Fibroblast of pulmonary artery (primary cell): ENCODE results near the gene DNAJA2.

Experiments
- DNase-seq: peaks from one replicate; pipeline ENCODE4 v3.0.0-alpha.2; 2010; ENCODE audit warnings: low read depth
- H3K4me3 ChIP-seq: replicated peaks from 2 replicates; pipeline ENCODE4 v1.5.1; 2011; ENCODE audit warnings: low read depth, mild to moderate bottlenecking, control low read depth, low read length, moderate library complexity
- CTCF ChIP-seq: IDR thresholded peaks from 2 replicates; pipeline ENCODE4 v1.5.1; 2011; ENCODE audit warnings: mild to moderate bottlenecking, control low read depth, low read length, inconsistent platforms; ENCODE audit errors: missing control alignments

Gene DNAJA2

DNA sequence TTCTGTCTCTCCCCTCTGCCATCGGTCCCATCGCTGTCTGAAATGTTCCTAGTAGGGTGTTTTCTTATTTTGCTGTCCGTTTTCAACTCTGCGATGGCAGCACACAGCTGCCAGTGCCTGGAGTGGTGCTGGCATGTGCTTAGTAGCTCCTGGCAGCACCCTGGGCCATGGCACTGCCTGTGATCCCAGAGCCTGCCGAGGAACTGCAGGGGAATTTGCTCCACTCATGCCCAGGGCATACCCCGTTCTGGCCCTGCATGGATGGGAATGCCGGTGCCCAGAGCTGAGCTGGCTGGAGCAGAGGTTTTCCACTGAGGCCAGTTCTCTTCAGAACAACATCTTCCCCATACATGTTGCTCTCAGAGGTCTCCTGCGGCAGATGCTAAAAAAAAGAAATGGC lies 46.2 kb downstream of the DNAJA2 start:
- DNase-seq, result no peak
- no peak for TF ChIP-seq CTCF
- H3K4me3 ChIP-seq, result no peak overlapping the region

DNA sequence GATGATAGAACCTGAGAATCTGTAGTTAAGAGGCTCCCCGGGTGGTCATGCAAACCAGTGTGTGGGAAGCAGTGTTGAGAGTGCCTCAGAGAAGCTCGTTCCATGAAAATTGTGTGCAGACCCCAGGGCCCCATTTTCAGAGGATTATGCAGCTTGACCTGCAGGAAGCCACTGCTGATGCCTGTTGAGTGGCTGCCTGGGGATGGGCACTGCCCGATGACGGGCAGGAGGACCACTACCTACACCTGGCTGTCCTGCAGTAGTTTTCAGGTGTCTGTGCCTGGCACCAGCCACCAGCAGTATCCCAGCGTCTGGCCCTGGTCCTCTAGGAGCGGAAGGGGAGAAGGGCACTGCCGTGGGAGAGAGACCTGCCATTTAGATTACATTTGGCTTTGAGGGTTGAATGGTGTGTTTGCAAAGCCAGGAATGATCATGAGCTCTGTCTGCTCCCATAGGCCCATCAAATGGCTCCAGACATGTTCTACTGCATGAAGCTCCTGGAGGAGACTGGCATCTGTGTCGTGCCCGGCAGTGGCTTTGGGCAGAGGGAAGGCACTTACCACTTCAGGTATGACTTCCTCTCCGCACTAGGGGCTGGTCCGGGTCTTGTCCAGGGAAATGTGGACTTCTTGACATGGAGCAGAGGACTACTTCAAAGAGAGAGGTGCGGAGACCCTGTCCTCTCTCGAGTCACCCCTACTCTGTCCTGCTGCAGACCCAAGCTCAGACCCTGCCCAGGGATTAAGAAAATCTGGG lies 46.8 kb downstream of the DNAJA2 start:
- DNase-seq, result no peak
- H3K4me3 ChIP-seq, result no peak overlapping the region
- TF ChIP-seq CTCF, result no peak

DNA sequence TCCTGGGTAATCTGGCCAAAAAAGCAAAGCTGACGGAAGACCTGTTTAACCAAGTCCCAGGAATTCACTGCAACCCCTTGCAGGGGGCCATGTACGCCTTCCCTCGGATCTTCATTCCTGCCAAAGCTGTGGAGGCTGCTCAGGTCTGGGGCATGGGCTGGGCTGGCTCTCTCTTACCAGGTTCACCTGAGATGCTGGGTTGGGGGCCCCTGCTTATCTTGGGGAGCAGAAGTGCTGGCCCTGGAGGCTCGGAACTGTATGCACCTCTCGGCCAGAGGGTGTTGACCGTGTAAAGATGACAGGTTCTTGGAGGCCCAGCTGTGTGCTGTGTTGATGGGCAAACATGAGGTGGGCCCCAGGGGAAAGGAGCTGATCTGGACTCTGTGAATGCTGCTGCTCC lies 49.1 kb downstream of the DNAJA2 start:
- no peak for DNase-seq
- no peak overlapping the region for H3K4me3 ChIP-seq
- no peak for TF ChIP-seq CTCF

- H3K4me3 ChIP-seq, result no peak overlapping the region
- DNase-seq, result no peak
- TF ChIP-seq CTCF, result no peak
These were observed 49.8 kb downstream of the DNAJA2 start for GRCh38 chr16:46923513-46924295.

DNA sequence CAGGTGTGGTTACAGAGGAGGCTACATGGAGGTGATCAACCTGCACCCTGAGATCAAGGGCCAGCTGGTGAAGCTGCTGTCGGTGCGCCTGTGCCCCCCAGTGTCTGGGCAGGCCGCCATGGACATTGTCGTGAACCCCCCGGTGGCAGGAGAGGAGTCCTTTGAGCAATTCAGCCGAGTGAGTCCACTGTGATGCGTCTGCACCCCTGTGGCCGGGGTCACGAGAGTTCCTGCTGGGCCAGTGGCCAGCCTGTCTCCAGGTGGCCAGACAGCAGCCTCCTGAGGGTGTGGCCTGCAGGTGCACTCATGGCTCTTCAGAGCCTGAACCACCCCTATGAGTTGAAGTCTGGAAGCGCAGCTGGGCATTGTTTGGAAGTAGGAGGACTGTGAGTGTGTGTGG lies 51.2 kb downstream of the DNAJA2 start:
- DNase-seq, result no peak
- no peak for TF ChIP-seq CTCF
- H3K4me3 ChIP-seq, result no peak overlapping the region

DNA sequence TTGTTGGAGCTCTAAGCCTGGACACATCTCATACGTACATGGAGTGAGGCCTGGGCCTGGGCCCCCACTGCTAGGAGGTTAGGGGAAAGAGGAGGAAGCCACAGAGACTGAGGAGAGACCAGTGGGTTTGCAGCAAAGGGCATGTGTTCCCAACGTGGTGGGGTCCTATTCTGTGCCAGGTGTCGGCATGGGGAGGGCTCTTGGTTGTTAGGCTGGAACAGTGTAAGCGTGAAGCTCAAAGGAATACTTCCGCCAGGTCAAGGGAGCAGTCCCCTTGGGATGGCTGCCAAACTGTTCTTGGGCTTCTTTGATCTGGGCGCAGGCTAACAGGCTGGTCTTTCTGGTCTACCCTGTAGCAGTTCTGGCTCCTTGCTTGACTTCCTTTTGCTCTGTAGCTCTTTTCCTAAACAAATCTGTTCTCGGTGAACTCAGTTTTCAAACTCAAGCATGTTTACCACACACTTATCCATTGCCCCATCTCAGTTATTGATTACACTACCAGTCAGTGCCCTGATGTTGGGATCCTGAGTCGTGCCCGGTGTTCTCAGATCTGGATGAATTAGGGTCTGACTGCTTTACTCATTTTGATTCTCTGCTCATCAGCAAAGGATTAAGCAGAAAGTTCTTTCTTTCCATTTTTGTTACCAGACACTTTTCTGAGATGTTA lies 52.9 kb downstream of the DNAJA2 start:
- no peak overlapping the region for H3K4me3 ChIP-seq
- TF ChIP-seq CTCF, result no peak
- no peak for DNase-seq
